Activated CD4-positive, alpha-beta T cell treated with anti-CD3 and anti-CD28 coated beads for 1 hour (primary cell): ENCODE measurements around the gene ETAA1.
A peak's percentile ranks its signal among the peaks of the same experiment; 100 is the strongest.

Experiments used
- DNase-seq: peaks from one replicate; pipeline ENCODE4 v3.0.0-alpha.2; 2020

Gene ETAA1

DNA sequence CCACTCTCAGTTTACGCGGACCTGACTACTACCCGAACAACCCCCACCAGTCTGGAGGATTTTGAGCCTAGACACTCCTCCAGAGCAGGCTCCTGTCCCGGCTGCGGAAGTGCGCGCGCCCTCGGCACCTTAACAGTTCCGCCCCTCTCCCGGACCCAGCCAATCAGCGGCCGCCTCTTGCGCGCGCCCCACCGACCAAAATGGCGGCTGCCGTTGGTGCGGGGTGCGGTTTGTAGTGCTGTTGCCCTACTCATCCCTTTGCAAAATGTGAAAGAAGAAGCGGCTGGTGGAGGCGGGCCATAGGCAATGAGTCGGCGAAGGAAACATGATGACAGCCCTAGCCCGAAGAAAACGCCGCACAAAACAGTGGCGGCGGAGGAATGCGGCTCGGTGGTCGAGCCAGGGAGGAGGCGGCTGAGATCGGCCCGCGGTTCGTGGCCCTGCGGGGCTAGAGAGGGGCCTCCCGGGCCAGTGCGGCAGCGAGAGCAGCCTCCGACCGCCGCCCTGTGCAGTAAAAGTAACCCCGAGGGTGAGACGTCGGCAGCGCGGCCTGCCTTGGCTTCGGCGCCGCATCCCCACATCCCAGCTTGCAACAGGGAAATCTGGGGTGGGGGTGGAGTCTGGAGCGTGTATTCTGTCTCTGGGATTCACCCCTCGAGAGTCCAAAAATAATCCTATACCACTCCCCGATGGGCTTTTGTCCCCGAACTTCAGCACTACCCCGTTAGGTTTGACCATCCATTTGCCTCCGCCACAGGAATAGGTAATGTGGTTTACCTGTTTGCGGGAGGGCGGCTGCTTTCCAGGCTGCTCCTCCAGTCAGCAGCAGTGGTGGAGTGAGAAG lies at the start of gene ETAA1:
TSS of gene ETAA1 (plus strand) at position 191 of the 844 bp plus-strand sequence. CDS start at position 307, 116 bp downstream.
- DNase-seq, result peak; percentile 88

DNA sequence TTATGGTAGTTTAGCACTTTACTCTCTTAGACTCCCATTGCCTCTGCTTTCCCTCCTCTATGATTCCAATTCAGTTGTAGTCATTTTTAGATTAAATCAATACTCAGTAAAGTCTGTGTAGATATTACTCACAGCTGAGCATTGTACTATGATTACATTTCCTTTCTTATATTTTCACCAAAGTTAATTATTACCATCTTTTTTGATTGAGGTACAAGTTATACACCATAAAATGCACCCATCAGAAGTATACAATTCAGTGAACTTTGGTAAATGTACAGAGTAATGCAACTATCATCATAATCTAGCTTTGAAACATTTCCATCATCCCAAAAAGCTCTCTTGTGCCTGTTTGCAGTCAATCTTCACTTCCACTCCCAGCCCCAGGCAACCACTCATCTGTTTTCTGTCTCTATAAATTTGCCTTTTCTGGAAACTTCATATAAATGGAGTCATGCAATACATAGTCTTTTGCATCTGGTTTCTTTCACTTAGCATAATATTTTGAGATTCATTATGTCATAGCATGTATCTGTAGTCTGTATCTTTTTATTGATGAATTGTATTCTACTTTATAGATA lies 30.2 kb upstream of the ETAA1 start:
- DNase-seq, result no peak

DNA sequence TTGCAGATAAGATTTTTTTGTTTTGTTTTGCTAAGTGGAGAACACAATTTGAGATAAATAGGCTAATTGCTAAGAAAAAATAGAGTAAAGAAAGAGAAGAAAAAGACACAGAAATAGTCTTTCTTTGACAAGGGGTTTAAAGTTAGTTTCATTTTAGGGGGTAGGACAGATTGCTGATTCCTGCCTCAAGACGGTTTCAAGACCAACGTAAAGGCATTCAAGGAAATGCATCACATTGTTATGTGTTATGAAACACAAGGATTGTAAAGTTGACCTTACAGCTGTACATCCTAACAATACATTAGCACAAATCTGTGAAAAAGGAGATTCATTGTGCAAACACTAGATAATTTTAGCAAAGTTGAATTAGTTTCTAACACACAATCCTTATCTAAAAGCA lies 22.7 kb upstream of the ETAA1 start:
- no peak for DNase-seq

DNA sequence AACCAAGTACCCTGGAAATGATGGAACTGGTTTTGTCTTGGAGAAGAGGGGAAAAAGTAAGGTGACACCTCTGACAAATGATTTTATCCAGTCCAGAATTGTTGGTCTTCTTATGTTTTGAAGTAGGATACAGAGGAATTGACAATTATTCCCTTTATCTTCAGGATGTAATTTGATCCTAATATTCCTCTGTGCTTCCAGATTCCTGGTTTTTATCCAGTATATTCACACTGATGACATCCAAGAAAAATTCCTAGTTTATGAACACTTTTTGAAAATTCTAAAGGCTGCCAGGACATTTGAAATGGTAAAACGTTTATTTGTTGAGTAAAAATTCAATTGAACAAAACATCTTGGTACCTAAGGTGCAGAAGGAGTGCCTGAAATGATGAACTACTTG lies 22.2 kb upstream of the ETAA1 start:
- DNase-seq, result no peak

DNA sequence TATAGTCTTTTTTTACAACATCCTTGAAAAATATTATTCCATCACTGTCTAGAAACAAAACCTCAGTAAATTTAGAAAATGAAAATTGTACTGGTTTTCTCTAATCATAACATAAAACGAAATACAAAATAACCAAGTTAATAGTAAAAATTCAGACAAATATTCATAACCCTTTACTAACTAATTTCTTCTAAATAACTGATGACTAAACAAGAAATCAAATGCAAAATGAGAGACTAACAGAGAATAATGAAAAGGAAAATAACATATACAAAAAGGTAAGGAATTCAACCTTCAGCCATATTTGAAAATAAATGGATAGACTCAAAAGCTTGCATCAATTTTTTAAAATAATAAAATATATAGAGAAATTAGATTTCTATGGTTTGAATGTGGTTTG lies 18.6 kb upstream of the ETAA1 start:
- DNase-seq, result no peak

DNA sequence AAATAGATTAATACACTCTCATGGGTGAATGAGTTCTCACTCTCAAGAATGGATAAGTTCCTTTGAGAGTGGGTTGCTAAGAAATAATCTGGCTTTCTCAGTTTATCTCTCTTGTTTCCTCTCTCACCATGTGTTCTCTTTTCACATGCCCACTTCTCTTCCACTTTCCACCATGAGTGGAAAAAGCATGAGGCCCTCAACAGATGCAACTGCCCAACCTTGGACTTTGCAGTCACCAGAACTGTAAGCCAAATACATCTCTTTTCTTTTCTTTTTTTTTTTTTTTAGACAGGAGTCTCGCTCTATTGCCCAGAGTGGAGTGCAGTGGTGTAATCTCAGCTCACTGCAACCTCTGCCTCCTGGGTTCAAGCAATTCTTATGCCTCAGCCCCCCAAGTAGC lies 18.1 kb upstream of the ETAA1 start:
- DNase-seq, result no peak

DNA sequence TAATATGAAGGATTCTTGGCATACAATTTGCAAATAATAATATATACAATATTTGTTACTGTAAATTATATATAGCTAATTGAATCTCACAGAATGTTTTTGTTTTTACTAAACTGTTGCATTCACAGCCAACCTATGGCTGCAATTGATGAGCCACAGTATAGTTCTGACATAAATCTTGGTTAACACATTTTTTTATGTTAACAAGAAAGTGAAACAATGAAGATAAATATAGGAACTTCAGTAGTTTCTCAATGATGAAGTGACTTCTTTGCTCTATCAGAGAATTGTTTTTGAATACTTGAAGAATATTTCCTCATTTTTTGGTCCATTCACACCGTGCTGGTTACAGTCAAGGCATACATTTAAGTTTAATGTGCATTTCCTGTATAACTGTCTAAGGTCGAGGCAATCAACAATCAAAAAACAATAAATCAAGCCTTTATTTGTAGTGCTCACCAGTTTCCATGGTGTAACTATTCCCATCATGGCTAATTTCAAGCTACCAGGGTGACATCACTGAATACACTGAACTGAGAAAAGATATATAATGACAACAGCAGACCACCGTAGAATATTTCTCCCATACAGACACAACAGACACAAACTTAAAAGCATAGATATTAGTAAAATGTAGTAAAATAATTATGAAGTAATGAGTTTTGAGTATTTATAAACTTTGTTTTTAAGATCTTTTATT lies 12.9 kb upstream of the ETAA1 start:
- no peak for DNase-seq

DNA sequence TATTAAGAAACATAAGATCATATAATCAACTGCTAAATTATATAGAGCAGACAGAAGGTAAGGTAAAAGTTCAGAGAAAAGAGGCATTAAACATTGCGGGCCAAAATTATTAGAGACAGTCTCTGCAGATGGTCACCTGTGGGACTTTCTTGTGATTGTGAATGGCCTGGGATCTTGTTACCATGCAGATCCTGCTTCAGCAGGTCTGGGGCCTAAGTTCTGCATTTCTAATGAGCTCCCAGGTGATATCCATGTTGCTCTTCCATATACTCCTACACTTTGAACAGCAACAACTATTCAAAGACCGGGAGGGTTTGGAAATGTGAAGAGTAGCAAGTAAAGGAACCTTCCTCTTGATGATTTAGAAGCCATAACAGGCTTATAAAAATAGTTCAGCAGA lies 8.5 kb upstream of the ETAA1 start:
- DNase-seq, result no peak

DNA sequence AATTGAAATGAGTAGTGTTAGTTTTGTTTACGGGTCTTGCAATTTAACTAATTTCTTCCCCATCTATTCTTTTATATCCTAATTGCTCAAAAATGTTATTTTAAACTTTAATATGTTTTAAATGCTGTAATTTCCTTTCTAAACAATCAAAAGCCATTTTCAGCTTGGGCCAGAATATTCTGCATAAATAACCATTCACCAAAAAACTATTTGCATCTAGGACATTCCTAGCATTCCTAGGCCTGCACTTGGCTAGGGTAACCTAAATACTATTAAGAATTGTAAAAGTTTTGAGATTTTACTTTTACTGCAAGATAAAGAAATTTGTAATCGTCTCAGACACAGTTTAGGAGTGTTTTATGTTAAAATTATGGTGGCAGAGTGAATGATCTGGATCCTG lies 7.8 kb upstream of the ETAA1 start:
- DNase-seq, result no peak

DNA sequence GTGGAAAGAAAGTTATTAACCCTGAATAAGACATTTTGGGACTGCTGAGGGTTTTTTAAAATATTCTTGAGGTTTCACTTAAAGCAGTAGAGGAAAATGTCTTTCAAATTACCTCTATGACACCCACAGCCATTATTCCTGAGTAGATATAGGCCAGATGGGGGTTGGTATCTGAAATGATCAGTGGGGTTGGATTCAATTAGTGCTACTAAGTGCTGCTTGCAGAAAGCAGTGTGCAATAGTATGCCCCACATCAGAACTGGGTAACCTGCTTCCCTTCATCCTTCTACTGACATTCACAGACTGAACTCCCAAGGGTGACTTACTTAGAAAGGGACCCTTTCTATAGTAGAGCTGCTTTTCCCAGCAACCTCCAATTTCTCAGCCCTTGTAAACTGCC lies 7.3 kb upstream of the ETAA1 start:
- no peak for DNase-seq

DNA sequence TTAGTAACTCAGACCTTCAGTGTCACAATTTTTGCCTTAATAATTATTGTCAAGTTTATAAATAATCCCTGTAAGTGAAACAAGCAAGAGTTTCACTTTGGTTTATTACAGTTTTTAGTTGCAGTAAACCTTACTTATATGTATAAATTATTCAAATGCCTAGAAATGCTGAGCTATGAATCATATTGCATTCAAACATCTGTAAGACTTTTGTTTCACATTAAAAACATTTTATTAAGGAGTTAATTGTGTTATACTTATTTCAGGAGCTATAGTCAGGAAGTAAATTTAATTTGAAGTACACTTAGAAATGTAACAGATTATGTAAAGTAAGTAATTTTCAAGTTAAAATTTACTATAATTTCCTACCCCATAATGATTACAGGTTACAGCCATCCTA lies 3.9 kb upstream of the ETAA1 start:
- no peak for DNase-seq

DNA sequence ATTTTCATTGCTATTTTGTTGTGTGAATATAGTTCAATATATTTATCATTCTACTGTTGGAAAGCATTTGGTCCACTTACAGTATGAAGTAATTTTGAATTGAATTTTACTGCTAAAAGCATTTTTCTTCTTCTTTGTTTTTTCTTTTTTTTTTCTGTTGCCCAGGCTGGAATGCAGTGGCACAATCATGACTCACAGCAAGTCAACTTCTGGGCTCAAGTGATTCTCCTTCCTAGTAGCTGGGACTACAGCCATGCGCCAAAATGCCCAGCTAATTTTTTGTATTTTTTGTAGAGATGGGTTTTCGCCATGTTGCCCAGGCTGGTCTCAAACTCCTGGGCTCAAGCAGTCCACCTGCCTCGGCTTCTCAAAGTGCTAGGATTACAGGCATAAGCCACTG lies 2.4 kb upstream of the ETAA1 start:
- no peak for DNase-seq

DNA sequence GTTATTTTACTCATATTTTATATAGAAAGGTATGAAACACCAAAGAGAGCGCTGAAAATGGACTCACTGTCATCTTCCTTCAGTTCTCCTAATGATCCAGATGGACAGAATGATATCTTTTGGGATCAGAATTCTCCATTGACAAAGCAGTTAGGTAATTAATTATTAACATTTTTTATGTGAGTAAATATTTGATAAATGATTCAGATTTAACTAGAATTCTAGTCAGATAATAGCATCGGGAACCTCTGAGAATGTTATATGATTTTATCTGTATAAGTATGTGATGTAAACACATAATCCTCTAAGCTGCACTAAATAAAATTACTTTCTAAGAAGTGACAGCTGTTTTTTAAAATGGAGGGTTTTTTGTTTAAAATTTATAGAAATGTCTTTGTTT lies 2.0 kb downstream of the ETAA1 start:
- no peak for DNase-seq

DNA sequence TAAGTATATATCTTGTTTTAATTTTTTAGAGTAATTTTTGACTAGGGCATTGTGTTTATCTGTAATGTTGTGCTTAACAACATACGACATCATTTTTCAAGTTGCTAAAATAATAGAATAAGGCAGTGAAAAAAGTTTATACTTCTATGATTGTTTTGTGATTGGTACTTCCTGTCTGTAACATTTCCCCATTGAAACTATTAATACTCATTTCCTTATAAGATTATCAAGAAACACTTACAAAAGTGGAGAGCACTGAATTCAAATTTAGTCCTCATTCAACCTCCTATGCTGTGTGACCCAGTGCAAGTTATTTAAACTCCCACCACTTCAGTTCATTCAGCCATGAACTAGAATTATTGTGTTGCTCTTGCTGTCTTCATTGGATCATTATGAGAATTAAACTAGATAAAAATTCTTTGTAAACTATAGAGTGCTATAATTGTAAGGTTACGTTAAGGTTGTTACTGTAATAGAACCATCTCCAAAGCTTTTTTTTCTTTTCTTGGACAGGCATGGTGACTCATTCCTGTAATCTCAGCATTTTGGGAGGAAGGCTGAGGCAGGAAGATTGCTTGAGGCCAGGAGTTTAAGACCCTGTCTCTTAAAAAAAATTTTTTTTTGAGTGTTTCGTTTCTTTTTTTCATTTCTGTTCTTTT lies 2.8 kb downstream of the ETAA1 start:
- no peak for DNase-seq

DNA sequence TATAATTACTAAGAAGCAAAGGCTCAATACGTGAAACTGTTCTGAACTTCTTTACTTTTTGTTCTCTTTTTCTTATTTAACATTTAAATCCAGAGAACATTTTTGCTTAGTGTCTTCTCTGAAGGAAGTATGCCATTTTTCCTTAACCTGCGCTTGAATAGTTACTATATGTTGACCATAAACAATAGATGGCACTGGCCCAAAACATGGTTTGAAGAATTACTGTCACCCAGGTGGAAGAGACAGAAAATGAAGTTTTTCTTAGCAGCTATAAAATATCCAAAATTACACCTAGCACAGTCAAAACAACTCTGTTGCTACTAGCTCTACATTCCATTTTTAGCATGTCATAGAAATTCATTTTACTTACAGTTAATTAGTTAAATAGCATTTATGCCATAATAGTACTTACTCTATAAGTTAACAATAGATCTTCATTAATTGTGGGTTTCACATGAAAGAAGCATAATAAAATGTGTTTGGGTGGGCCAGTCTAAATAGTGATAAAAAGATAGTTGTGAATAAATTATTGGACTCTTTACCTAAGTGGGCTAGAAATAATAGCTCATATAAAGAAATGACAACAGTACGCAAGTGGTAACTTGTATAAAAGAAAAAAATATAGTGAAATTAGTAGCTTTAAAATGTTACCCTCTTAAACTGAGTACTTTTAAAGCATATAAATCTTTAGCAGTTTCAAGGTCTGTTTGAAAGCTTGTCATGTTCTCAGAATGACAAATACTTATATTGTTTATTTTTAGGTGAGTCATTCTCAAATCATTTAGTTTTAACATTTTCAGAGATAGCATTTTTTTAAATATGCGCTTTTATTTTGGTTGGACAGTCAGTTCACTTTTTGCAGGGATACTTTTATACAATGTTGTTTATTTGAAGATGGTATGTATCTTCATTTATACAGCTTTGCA lies 3.7 kb downstream of the ETAA1 start:
- DNase-seq, result no peak

DNA sequence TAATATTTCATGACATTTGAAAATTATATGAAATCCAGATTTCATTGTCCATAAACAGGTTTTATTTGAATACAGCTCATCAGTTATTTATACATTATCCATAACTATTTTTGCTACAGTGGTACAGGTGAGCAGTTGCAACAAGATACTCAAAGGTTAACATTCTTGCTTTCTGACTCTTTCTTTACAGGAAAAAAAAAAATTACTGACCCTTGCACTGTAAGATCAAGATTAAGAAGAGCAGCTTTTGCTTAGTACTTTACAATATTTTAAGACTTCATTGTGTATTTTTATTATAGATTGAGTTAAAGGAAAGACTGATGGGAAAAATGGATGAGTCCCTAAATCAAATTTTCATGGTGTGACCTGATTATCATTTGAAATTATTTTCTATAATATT lies 11.2 kb downstream of the ETAA1 start:
- no peak for DNase-seq

DNA sequence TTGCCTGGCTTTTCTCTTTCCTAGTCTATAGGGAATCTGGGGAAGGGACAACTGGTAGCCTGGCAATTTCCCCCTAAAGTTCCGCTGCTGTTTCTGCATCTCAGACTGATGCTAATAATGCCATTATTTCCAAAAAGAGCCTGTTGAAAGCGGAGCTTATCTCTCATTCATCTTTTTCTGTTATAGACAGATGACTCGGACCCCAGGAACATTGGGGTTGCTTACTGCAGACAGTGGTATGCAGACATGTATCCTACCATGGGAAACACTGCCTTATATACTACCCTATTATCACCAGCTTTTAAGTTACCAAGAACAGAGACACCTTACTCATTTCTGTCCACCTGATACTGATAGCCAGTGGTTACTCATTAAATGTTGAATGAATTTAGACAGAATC lies 15.3 kb downstream of the ETAA1 start:
- DNase-seq, result no peak

DNA sequence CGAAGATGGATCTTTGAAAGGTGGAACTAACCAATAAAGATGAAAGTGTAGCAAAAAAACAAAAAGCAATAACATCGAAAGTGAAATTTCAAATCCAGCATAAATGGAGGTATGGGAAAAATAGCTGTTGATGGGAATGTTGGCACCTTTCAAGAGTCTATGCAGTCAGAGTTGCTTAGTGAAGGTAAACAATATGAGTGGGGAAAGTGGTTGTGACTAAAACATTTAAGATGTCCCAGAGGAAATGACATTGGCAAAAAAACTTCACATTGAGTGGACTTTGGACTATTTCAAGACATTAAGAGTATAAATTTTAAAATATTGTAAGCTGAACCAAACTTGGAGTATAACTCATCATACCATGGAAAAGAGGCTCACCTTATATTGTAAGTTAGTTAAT lies 17.7 kb downstream of the ETAA1 start:
- no peak for DNase-seq

DNA sequence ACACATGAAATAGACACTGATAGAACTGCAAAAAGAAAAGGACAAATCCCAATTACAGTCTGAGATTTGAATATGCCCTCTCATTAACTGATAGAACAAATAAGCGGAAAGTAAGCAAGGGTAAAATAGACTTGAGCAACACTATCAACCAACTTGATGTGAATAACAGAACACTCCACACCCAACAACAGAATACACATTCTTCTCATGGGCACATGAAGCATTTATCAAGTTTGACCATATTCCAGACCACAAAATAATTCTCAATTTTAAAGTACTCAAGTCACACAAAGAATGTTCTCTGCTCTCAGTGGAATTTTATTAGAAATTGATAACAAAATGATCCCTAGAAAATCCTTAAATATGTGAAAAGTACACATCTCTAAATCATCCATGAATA lies 19.0 kb downstream of the ETAA1 start:
- DNase-seq, result no peak

DNA sequence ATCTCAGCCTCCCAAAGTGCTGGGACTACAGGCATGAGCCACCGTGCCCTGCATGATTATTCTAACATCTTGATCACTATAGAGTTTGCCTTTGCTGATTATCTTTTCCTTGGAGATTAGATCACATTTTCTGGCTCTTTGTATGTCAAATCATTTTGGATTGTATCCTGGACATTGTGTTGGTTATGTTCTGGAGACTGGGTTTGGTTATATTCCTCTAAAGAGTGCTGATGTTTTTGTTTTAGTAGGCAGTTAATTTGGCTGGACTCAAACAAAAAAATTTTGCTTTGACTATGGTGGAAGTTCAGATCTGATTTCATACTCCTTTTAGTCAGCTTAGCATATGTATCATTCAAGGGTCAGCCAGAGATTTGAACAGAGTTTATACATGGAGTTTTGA lies 26.4 kb downstream of the ETAA1 start:
- DNase-seq, result no peak

DNA sequence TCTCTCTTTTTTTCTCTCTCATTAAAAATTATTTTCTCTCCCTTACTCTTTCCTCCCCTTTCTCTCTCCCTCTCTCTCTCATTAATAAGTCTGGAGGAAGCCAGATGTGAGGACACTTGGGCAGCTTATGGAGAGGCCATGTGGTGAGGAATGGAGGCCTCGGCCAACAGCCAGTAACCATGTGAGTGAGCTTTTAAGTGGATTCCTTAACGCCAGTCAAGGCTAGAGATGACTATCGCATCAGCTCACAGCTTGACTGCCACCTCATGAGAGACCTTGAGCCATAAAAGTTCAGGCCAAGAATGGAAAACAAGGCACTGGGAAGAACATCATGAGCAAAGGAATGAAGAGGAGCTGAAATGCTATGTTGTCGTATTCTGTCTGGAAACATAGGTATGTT lies 39.1 kb downstream of the ETAA1 start:
- no peak for DNase-seq

DNA sequence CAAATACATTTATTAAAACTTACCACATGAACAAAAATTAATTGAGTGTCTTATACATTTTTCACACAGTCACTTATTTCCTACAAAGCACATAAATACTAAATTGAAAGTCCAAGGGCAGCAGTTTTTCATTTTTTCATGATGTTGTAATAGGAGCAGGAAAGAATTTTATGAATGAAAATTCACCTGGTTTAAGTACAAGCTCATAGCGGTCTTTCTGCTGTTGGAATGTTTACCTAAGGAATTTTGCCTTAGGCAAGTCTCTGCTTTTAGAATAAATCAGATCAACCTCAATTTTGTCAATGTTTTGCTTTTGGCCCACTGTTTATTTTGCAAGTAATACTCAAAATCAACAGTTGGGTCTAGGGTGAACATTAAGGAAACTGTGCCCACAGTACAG lies 40.0 kb downstream of the ETAA1 start:
- DNase-seq, result no peak

DNA sequence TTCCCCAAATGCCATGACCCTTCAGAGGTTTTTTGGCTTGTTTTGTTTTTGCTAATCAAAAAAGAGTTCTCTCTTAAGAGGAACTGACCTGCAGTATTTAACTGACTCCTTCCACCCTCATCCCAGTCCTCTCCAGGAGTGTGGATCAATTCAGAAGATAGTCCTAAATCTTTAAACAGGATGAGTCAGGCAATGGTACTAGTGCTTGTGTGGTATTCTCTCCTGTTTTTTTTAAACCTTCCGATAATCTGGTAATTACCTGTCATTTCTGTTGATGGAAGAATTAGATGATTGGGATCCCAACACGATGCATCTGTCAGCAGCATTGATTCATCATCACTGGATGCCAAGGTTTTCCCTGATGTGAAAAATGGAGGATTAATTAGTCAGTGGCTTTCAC lies 41.2 kb downstream of the ETAA1 start:
- DNase-seq, result no peak
